Lung (tissue), 12 donors: ENCODE results near the gene PLXNA3. TPM values are rescaled to one million over a fixed set of nuclear protein-coding genes. Genes with fewer than 3 reads are reported as not detected.

Experiments
- ATAC-seq: fragments of 200-7000 bp; cut with Tn5 transposase; one replicate; pipeline ENCODE4 v1.9.1; 2020; ENCODE audit warnings: moderate number of reproducible peaks; ENCODE audit not compliant: insufficient read depth, low FRiP score
- DNase-seq, 3 donors: peaks; one replicate each; pipeline ENCODE4 v3.0.0-alpha.2; 2013 to 2017
- H3K27ac ChIP-seq, 2 donors: one replicate each; pipeline ENCODE4 v1.5.1; 2013; ENCODE audit warnings: mild to moderate bottlenecking in 2 of 2, moderate library complexity in 2 of 2, control low read depth in 1 of 2, inconsistent platforms in 1 of 2, low read depth in 1 of 2, low read length in 1 of 2
- H3K27me3 ChIP-seq, 3 donors: one replicate each; pipeline ENCODE4 v1.5.1; 2013; ENCODE audit warnings: low read length in 2 of 3; ENCODE audit not compliant: control insufficient read depth in 3 of 3, insufficient read depth in 3 of 3
- H3K36me3 ChIP-seq, 4 donors: one replicate each; pipeline ENCODE4 v1.5.1; 2013; ENCODE audit warnings: low read length in 4 of 4, mild to moderate bottlenecking in 1 of 4, moderate library complexity in 1 of 4; ENCODE audit not compliant: control insufficient read depth in 4 of 4, insufficient read depth in 4 of 4
- H3K4me1 ChIP-seq, 5 donors: one replicate each; pipeline ENCODE4 v1.5.1; 2013; ENCODE audit warnings: low read length in 5 of 5, mild to moderate bottlenecking in 2 of 5, moderate library complexity in 1 of 5; ENCODE audit not compliant: control insufficient read depth in 5 of 5, insufficient read depth in 5 of 5
- H3K4me3 ChIP-seq: one replicate; pipeline ENCODE4 v1.5.1; 2013; ENCODE audit warnings: mild to moderate bottlenecking, control low read depth, moderate library complexity
- H3K9ac ChIP-seq, 2 donors: one replicate each; pipeline ENCODE4 v1.5.1; 2013; ENCODE audit warnings: low read length in 2 of 2, control low read depth in 1 of 2; ENCODE audit not compliant: insufficient read depth in 1 of 2
- H3K9me3 ChIP-seq, 4 donors: one replicate each; pipeline ENCODE4 v1.5.1; 2013; ENCODE audit warnings: low read length in 3 of 4, mild to moderate bottlenecking in 1 of 4, moderate library complexity in 1 of 4; ENCODE audit not compliant: control insufficient read depth in 4 of 4, insufficient read depth in 3 of 4
- CTCF ChIP-seq: IDR thresholded peaks from 2 replicates; pipeline ENCODE4 v1.5.1; 2012; ENCODE audit warnings: mild to moderate bottlenecking; ENCODE audit errors: control extremely low read depth, extremely low read depth
- WGBS, 2 donors: extraction: QIAGEN DNeasy Blood & Tissue Kit; methylation state at CpG; one replicate each; pipeline ENCODE4 v1.1.7; 2013; 5-methylcytosine and 5-hydroxymethylcytosine counted together
- polyA plus RNA-seq, 2 donors: library from polyadenylated mRNA; stranded (reverse); fragments of 200-250 nt; gene quantifications; one replicate each; pipeline ENCODE4 v1.2.1, GENCODE V29; 2013
- total RNA-seq, 2 donors: library from RNA; depleted of rRNA in 1 of 2; stranded (reverse); fragments of >200 nt in 1 of 2; gene quantifications; one replicate each; pipeline ENCODE4 v1.2.1, GENCODE V29; 2014 to 2021
- donor health status: control.
- donor health status: control.
- donor health status: Bipolar disorder and iron deficiency.
- donor health status: healthy.
- donor health status: DM: yes; HTN: yes; CAD: no.

PLXNA3 gene
- total and polyA plus RNA-seq, 4 donors = 10.2 to 61.1 (median 16.7) TPM

- TF ChIP-seq CTCF = no peak
- H3K4me1 ChIP-seq = no peaks in the 10 kb centered on the region
- DNase-seq (no peak), ATAC-seq (no peak)
- H3K27me3 ChIP-seq = no peaks in the 10 kb centered on the region
- no peak overlapping the region for H3K4me3 ChIP-seq
- 93% methylated on average over 16 to 32 of the region's 32 CpGs for WGBS, 2 donors
- H3K9ac ChIP-seq = no peak overlapping the region
- peaks cover 0 to 7% (median 0%) of the 10 kb centered on the region in 4 donors for H3K9me3 ChIP-seq
- H3K36me3 ChIP-seq = peaks cover 2 to 32% (median 6%) of the 10 kb centered on the region in 4 donors
- H3K27ac ChIP-seq = no peak overlapping the region
Observed at GRCh38 chrX:154466036-154466435, 8.0 kb downstream of the PLXNA3 start.

GRCh38 chrX:154466907-154467306 lies 8.8 kb downstream of the PLXNA3 start:
- 94 to 100% methylated on average over 7 to 15 of the region's 15 CpGs for WGBS, 2 donors
- no peak overlapping the region for H3K4me3 ChIP-seq
- no peak overlapping the region for H3K9ac ChIP-seq
- no peak for DNase-seq
- no peaks in the 10 kb centered on the region for H3K27me3 ChIP-seq
- no peak for ATAC-seq
- TF ChIP-seq CTCF = no peak
- no peak overlapping the region for H3K27ac ChIP-seq
- peaks cover 0 to 7% (median 0%) of the 10 kb centered on the region in 4 donors for H3K9me3 ChIP-seq
- H3K4me1 ChIP-seq = no peaks in the 10 kb centered on the region
- H3K36me3 ChIP-seq = peaks cover 4 to 39% (median 10%) of the 10 kb centered on the region in 4 donors

- H3K9me3 ChIP-seq = peaks cover 0 to 7% (median 0%) of the 10 kb centered on the region in 4 donors
- no peak for TF ChIP-seq CTCF
- H3K9ac ChIP-seq = no peak overlapping the region
- H3K27me3 ChIP-seq = no peaks in the 10 kb centered on the region
- H3K36me3 ChIP-seq = peaks cover 3 to 42% (median 9%) of the 10 kb centered on the region in 4 donors
- no peak overlapping the region for H3K4me3 ChIP-seq
- 95 to 100% methylated on average over 4 to 21 of the region's 21 CpGs for WGBS, 2 donors
- DNase-seq (no peak), ATAC-seq (no peak)
- no peak overlapping the region for H3K27ac ChIP-seq
- H3K4me1 ChIP-seq = no peaks in the 10 kb centered on the region
Observed at GRCh38 chrX:154467556-154467955, 9.5 kb downstream of the PLXNA3 start.

- ATAC-seq (no peak), DNase-seq (no peak)
- Histone ChIP-seq H3K9me3 (peaks cover 0 to 7% (median 0%) of the 10 kb centered on the region in 4 donors), H3K4me1 (no peaks in the 10 kb centered on the region), H3K9ac (no peak overlapping the region), H3K4me3 (no peak overlapping the region), H3K36me3 (peaks cover 2 to 43% (median 9%) of the 10 kb centered on the region in 4 donors), H3K27ac (no peak overlapping the region), H3K27me3 (no peaks in the 10 kb centered on the region)
- 96 to 97% methylated on average over 19 to 23 of the region's 23 CpGs for WGBS, 2 donors
- no peak for TF ChIP-seq CTCF
Observed at GRCh38 chrX:154468217-154468616, 10.1 kb downstream of the PLXNA3 start.
